Nephron progenitor cell (in vitro differentiated cells): Measurements from ENCODE around the gene VGLL2.

Experiments
- DNase-seq: peaks from one replicate; pipeline ENCODE4 v3.0.0; 2021
- H3K27ac Mint-ChIP-seq: 2 replicates; pipeline ENCODE4 v1.8.0; 2021; ENCODE audit warnings: mild to moderate bottlenecking, moderate library complexity, mixed read lengths
- H3K27me3 Mint-ChIP-seq: 2 replicates; pipeline ENCODE4 v1.8.0; 2021; ENCODE audit warnings: mild to moderate bottlenecking, low read depth, mixed read lengths; ENCODE audit not compliant: poor library complexity
- H3K36me3 Mint-ChIP-seq: 2 replicates; pipeline ENCODE4 v1.8.0; 2021; ENCODE audit warnings: low read depth, mixed read lengths
- H3K4me1 Mint-ChIP-seq: 2 replicates; pipeline ENCODE4 v1.8.0; 2021; ENCODE audit warnings: mixed read lengths
- H3K4me3 Mint-ChIP-seq: 2 replicates; pipeline ENCODE4 v1.8.0; 2021; ENCODE audit warnings: mild to moderate bottlenecking, moderate library complexity, mixed read lengths
- H3K9me3 Mint-ChIP-seq: 2 replicates; pipeline ENCODE4 v1.8.0; 2021; ENCODE audit warnings: mild to moderate bottlenecking, moderate library complexity, mixed read lengths
- CTCF ChIP-seq: fragments of 200-600 bp; sonication (generic); IDR thresholded peaks from 2 replicates; pipeline ENCODE4 v1.5.0; 2021; ENCODE audit warnings: antibody characterized with exemption

Gene VGLL2

GRCh38 chr6:117298941-117299340 lies 33.6 kb downstream of the VGLL2 start:
- no peak for TF ChIP-seq CTCF
- Mint-ChIP-seq H3K4me1 (no peaks in the 10 kb centered on the region), H3K4me3 (no peak overlapping the region), H3K27me3 (peaks cover 3% of the 10 kb centered on the region), H3K27ac (no peak overlapping the region), H3K9me3 (no peaks in the 10 kb centered on the region), H3K36me3 (no peaks in the 10 kb centered on the region)
- DNase-seq, result no peak

GRCh38 chr6:117303323-117303722 lies 38.0 kb downstream of the VGLL2 start:
- Mint-ChIP-seq H3K4me3 (no peak overlapping the region), H3K9me3 (no peaks in the 10 kb centered on the region), H3K4me1 (no peaks in the 10 kb centered on the region), H3K36me3 (no peaks in the 10 kb centered on the region), H3K27ac (no peak overlapping the region), H3K27me3 (peaks cover 3% of the 10 kb centered on the region)
- DNase-seq, result no peak
- no peak for TF ChIP-seq CTCF

- peaks cover 3% of the 10 kb centered on the region for H3K27me3 Mint-ChIP-seq
- H3K4me3 Mint-ChIP-seq, result no peak overlapping the region
- no peaks in the 10 kb centered on the region for H3K4me1 Mint-ChIP-seq
- DNase-seq, result no peak
- no peaks in the 10 kb centered on the region for H3K9me3 Mint-ChIP-seq
- H3K36me3 Mint-ChIP-seq, result no peaks in the 10 kb centered on the region
- no peak for TF ChIP-seq CTCF
- no peak overlapping the region for H3K27ac Mint-ChIP-seq
Measured at GRCh38 chr6:117304446-117304845, 39.1 kb downstream of the VGLL2 start.

- Mint-ChIP-seq H3K9me3 (no peaks in the 10 kb centered on the region), H3K27me3 (peaks cover 3% of the 10 kb centered on the region), H3K36me3 (no peaks in the 10 kb centered on the region), H3K27ac (no peak overlapping the region), H3K4me3 (no peak overlapping the region), H3K4me1 (no peaks in the 10 kb centered on the region)
- no peak for TF ChIP-seq CTCF
- DNase-seq, result no peak
Measured at GRCh38 chr6:117306227-117306790, 41.0 kb downstream of the VGLL2 start.

- TF ChIP-seq CTCF, result no peak
- H3K27me3 Mint-ChIP-seq, result no peaks in the 10 kb centered on the region
Measured at GRCh38 chr6:117307655-117308054, 42.3 kb downstream of the VGLL2 start.

GRCh38 chr6:117309069-117309468 lies 43.7 kb downstream of the VGLL2 start:
- Mint-ChIP-seq H3K27ac (no peak overlapping the region), H3K9me3 (no peaks in the 10 kb centered on the region), H3K36me3 (no peaks in the 10 kb centered on the region), H3K27me3 (peaks cover 2% of the 10 kb centered on the region), H3K4me1 (no peaks in the 10 kb centered on the region), H3K4me3 (no peak overlapping the region)
- TF ChIP-seq CTCF, result no peak
- no peak for DNase-seq

More at GRCh38 chr6:117307655-117308054, 42.3 kb downstream of the VGLL2 start:
- Mint-ChIP-seq H3K27ac (no peak overlapping the region), H3K9me3 (no peaks in the 10 kb centered on the region), H3K4me3 (no peak overlapping the region), H3K4me1 (no peaks in the 10 kb centered on the region), H3K36me3 (no peaks in the 10 kb centered on the region)
- DNase-seq, result no peak
